IPS-NIHi7 (cell line): ENCODE results near the gene NARS2.
"Not testable (repeated sequence)": the region's sequence is repeated elsewhere in the genome, so short reads cannot be mapped to it uniquely, and the experiment has no call there.

Experiments
- DNase-seq: peaks from one replicate; pipeline ENCODE4 v3.0.0; 2012; ENCODE audit warnings: mixed read lengths; ENCODE audit errors: extremely low spot score

The NARS2 gene, protein sequence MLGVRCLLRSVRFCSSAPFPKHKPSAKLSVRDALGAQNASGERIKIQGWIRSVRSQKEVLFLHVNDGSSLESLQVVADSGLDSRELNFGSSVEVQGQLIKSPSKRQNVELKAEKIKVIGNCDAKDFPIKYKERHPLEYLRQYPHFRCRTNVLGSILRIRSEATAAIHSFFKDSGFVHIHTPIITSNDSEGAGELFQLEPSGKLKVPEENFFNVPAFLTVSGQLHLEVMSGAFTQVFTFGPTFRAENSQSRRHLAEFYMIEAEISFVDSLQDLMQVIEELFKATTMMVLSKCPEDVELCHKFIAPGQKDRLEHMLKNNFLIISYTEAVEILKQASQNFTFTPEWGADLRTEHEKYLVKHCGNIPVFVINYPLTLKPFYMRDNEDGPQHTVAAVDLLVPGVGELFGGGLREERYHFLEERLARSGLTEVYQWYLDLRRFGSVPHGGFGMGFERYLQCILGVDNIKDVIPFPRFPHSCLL

GRCh38 chr11:78574386-78575381, at the start of gene NARS2:
Gene NARS2, minus strand, starts transcription at chr11:78574864. Its CDS starts 376 bp downstream, at chr11:78574488.
- DNase-seq: peak; percentile 97

- DNase-seq: no peak
These were observed 48.0 kb upstream of the NARS2 start for GRCh38 chr11:78622666-78623065.

DNA sequence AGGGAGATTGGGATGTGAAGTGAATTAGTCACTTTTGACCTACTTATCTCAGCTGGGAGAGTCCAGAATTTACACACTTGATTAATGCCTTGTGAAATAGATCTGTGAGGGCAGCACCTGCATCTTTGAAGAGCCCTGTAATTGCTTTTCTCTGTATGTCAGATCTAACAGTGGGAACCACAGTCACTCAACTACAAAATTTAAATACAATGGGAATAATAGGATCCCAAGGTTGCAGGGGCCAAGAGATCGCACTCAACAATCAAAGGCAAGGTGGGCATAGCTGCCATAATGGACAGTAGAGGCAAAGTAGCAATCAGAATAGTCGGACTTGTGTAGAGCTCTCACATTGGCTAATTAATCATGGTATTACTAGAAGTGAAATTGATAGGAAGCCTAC, 45.5 kb upstream of the NARS2 start:
- no peak for DNase-seq

- DNase-seq: no peak
These were observed 41.1 kb upstream of the NARS2 start for GRCh38 chr11:78615724-78616123.

DNA sequence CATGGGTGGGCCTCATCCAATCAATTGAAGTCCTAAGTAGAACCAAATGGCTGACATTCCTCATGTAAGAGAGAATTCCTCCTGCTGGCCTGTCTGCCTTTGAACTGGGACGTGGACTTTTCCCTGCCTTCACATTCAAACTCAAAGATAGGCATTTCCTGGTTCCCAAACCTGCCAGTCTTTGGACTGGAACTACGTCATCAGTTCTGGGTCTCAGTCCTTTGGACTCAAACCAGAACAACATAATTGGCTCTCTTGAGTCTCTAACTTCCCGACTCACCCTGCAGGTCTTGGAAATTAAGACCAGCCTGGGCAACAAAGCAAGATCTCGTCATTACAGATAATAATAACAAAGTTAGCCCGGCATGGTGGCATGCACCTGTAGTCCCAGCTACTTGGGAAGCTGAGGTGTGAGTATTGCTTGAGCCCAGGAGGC, 38.7 kb upstream of the NARS2 start:
- DNase-seq: no peak

- DNase-seq: no peak
These were observed 38.2 kb upstream of the NARS2 start for GRCh38 chr11:78612721-78613377.

- DNase-seq: not testable (repeated sequence)
These were observed 34.7 kb upstream of the NARS2 start for GRCh38 chr11:78609321-78609720.

DNA sequence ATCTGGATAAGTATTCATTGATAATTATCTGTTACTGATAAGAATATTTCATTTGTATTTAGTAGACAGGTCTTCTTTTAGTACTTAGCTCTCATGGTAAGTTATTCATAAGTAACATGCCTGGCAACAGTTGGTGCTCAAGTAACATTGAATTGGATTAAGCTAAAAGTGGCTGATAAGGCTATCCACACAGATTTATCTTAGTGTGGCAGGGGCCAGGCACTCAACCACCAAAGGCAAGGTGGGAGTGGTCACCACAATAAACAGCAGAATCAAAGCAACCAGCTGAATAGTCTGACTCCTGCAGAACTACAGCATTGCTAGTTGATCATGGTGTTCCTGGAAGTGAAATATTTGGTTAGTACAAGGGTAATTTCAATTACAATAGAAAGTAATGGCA, 33.0 kb upstream of the NARS2 start:
- DNase-seq: no peak

GRCh38 chr11:78606667-78607066, 32.0 kb upstream of the NARS2 start:
- no peak for DNase-seq

- DNase-seq: no peak
These were observed 30.6 kb upstream of the NARS2 start for GRCh38 chr11:78605296-78605695.

GRCh38 chr11:78603792-78604191, 29.1 kb upstream of the NARS2 start:
- DNase-seq: no peak

DNA sequence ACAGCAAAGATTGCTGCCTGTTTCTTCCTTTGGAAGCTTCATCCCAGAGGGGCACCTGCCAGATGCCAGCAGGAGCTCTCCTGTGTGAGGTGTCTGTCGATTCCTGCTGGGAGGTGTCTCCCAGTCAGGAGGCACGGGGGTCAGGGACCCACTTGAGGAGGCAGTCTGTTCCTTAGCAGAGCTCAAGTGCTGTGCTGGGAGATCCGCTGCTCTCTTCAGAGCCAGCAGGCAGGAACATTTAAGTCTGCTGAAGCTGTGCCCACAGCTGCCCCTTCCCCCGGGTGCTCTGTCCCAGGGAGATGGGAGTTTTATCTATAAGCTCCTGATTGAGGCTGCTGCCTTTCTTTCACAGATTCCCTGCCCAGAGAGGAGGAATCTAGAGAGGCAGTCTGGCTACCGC, 28.1 kb upstream of the NARS2 start:
- DNase-seq: not testable (repeated sequence)

- not testable (repeated sequence) for DNase-seq
These were observed 26.4 kb upstream of the NARS2 start for GRCh38 chr11:78601066-78601465.

DNA sequence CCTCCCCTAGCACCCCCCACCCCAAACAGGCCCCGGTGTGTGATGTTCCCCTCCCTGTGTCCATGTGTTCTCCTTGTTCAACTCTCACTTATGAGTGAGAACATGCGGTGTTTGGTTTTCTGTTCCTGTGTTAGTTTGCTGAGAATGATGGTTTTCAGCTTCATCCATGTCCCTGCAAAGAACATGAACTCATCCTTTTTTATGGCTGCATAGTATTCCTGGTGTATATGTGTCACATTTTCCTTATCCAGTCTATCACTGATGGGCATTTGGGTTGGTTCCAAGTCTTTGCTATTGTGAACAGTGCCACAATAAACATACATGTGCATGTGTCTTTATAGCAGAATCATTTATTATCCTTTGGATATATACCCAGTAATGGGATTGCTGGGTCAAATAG, 22.9 kb upstream of the NARS2 start:
- DNase-seq: not testable (repeated sequence)

DNA sequence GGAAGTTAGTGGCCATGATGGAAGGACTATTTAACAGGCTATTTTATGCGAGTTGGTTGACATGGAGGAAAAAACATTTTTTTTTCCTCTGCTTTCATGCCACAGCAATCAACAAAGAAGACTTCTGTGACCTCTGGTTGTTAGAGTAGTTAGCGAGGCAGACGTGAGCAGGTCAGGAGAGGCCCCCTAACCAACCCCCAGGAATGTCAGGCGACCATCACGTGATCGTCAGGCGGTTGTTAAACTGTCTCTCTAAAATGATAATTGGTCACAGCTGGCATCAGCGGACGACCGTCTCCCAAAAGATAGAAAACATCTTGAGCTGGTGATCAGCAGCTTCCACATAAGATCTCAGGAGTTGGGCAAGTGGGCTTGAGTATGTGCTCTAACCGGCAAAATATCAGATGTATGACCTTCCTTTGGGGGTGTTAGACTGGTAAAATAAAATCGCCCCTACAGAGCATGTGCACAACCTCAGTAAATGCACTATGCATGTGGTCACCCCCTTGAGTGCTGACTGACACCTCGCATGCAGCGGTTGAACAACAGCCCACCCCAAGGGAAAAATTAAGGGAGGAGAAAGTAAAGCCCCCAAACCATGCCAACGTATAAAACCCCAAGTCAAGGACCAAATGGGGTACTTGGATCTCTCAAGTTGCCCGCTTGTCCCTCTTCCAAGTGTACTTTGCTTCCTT, 20.9 kb upstream of the NARS2 start:
- DNase-seq: no peak

DNA sequence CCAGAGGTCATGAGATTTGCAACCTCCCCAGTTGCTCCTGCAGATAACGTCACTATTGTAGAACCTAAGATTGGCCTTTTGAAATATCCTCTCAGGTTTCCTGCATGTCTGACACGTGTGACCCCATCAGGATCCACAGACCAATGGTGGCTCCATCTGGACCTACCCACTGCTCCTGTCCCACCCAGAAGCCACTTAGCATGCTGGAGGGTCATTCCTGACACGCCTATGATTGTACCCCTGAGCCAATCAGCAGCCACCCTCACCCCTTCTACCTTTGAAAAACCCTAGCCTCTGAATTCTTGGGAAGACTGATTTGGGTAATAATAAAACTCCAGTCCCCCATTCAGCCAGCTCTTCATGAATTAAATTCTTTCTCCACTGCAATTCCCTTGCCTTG, 20.1 kb upstream of the NARS2 start:
- DNase-seq: peak; percentile 21

DNA sequence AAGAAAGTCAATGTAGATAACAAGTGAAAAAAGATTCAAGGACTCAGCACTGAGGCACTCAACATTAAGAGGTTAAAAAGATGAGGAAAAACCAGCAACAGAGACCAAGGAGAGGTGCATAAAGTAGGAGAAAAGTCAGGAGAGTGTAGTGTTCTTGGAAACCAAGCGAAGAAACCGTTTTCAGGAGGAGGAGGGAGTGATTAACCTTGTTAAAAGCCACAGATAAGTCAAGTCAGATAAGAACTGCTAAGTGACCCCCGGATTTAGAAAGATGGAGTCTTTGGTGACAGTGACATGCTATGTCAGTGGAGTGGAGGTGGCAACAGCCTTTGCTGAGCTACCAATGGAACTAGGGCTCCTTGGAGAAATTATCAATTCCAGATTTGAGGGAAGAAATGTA, 13.9 kb upstream of the NARS2 start:
- no peak for DNase-seq

DNA sequence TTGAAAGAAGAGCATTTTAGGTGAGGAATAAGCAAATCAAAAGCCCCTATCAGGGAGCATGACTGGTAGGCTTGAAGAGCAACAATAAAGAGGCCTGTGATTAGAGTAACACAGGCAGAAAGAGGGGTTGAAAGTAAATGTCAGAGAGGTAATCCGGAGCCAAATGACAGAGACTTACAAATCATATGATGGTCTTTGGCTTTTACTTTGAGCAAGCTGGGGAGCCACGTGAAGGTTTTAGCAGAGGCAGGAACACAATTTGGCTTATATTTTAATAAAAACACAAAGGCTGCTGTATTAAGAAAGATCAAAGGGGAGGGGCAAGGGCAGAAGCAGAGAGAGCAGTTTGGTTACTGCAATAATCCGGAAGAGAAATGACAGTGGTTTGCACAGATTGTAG, 12.8 kb upstream of the NARS2 start:
- DNase-seq: no peak

DNA sequence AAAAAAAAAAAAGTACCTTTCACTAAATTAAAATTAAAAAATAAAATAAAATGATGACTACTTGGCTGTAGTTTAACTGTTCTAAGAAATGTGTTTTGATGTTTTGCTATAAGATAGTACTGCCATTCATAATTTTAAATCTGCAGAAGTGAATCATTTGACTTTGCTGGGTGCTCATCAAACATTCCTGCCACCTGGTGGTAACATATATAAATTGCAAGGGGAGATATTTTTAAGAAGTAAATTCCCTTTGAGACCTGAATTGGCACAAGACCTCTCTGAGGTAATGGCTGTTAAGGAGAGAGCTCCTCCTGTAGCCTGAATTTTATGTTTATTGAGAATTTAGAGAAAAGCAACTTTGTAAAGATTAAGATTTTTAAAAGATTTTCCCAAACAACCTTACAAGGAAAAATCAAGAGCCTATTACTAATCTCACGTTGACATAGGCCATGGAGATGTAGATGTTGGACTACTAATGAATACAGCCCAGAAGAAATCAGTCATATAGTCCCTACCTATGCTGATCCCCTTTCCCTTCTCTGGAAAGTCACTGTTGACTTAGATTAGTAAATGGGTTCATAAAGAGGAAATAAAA, 11.9 kb upstream of the NARS2 start:
- peak; percentile 27 for DNase-seq

- DNase-seq: no peak
These were observed 9.2 kb upstream of the NARS2 start for GRCh38 chr11:78583889-78584288.

DNA sequence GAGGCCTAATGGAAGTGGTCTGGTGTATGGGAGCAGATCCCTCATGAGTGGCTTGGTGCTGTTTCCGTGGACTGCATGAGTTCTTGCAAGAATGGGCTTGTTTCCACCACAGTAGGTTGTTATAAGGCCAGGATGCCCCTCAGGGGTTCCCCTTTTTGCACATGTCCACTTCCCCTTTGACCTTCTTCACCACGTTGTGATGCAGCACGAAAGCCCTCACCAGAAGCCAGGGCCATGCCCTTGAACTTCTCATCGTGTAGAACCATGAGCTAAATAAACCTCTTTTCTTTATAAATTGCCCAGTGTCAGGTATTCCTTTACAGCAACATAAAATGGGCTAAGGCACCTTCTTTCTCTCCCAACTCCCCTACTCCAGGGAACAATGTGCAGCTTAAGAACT, 2.8 kb upstream of the NARS2 start:
- DNase-seq: no peak
